HG02840 (cell line): ENCODE results near the gene B3GAT3.
"Not testable (repeated sequence)": the region's sequence is repeated elsewhere in the genome, so short reads cannot be mapped to it uniquely, and the experiment has no call there.

ENCODE experiments used
- ATAC-seq: cut with Tn5 transposase; IDR thresholded peaks from one replicate; pipeline ENCODE4 v1.9.1; 2021; ENCODE audit warnings: mild to moderate bottlenecking, moderate library complexity, moderate number of reproducible peaks; ENCODE audit not compliant: unreplicated experiment, low FRiP score

Gene B3GAT3

GRCh38 chr11:62621567-62622470 lies at the start of gene B3GAT3:
Gene B3GAT3 (minus strand): TSS chr11:62621986. CDS start chr11:62621947, 39 bp downstream.
- peak; percentile 89 for ATAC-seq

DNA sequence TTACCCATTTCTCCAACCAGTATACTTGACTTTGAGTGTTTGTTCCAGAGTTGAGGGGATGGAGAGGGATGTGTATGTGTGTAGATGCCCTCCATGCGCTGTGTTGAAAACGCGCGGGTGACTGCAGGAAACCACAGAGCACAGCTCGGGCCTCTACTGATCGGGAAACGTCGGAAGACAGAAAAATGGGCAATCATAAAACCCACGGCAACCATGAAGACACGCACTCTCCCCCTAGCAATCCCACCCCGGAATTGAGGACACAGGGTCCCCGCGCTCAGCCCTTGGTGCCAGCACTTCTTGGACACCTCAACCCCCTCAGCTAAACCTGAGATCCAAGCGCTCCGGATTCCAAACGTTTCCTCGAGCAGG lies 49.4 kb upstream of the B3GAT3 start:
- no peak for ATAC-seq

DNA sequence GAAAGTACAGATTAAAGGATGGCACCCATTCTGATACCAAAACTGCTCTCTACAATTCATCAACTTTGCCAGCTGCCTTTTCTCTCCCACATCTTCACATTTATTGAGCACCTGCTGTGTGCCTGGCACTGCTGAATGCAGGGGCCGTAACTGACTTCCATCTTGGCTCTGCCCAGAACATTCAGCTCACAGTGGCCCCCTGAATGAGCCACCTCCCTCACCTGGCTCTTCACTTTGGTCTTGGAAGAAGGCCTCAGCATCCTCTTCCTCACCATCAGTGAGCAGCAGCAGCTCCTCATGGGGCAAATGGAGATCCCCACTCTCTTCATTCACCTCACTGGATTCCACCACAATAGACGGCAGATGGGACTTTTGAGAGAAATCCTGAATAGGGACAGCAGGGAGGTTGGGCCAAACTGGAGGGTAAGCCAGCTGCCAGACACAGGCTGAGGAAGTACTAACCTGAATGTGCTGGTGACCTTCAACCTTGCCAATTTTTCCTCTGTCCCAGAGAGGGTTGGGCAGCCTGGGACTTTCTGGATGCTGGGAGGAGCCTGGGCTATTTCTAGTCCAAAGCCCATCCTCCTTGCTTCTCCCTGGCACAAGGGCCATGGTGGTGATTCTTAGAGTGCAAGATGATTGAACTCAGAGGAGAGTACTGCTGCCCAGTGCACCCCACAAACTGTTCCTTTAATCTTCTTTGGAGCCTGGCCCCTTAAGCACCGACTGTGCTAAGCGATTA lies 47.8 kb upstream of the B3GAT3 start:
- no peak for ATAC-seq

DNA sequence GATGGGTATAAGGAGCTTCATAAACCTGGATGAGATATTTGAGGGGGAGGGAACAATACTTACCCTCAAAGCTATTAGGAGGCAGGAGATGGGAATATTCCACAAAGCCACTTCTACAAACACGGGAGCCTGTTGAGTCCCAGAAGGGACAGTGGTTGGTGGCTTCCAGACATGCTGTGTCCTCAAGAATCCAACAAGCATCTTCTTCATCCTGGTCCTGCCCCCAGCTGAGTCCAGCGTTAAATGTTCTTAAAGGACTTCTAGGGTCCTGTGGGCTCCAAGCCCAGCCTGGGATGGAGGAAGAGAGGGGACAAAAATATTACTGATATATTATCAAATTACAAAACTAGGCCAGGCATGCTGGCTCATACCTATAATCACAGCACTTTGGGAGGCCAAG lies 45.7 kb upstream of the B3GAT3 start:
- no peak for ATAC-seq

GRCh38 chr11:62666259-62666926 lies 44.6 kb upstream of the B3GAT3 start:
- ATAC-seq = no peak

GRCh38 chr11:62665599-62666258 lies 43.9 kb upstream of the B3GAT3 start:
- peak; percentile 17 for ATAC-seq

DNA sequence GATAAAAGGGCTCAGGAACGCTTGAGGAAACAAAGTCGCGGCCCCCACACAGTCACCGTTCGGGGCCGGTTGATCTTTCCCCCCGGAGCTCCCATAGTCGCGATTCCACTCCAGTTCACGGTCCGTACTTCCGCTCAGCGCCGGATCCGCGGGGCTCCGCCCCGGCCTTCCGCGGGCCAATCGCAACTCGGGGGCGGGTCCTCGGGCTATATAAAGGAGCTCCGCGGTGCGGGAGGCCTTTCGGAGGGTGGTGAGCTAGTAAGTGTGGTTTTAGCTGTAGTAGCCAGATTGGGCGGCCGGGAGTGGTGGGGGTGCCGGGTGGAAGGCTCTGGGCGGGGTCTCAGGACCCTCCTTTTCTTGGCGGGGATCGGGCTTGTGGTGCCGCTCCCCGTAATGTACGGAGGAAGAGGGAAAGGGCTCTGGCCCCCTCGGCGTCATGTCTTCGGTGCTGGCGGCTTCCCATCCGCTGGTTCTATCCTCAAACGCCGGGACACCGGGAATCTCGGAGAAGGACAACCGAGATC lies 43.4 kb upstream of the B3GAT3 start, which contains the start of the genes C11orf98 and CSKMT:
Gene C11orf98, minus strand, starts transcription at position 136 of the 524 bp plus-strand sequence. Its CDS starts 41 bp downstream, at position 95.
Gene CSKMT, plus strand, starts transcription at position 238 of the 524 bp plus-strand sequence. CDS start 568 bp downstream, outside the sequence.
- ATAC-seq = peak; percentile 80

- no peak for ATAC-seq
Measured at GRCh38 chr11:62664405-62665074, 42.8 kb upstream of the B3GAT3 start.

- no peak for ATAC-seq
Measured at GRCh38 chr11:62656796-62657429, 35.1 kb upstream of the B3GAT3 start.

DNA sequence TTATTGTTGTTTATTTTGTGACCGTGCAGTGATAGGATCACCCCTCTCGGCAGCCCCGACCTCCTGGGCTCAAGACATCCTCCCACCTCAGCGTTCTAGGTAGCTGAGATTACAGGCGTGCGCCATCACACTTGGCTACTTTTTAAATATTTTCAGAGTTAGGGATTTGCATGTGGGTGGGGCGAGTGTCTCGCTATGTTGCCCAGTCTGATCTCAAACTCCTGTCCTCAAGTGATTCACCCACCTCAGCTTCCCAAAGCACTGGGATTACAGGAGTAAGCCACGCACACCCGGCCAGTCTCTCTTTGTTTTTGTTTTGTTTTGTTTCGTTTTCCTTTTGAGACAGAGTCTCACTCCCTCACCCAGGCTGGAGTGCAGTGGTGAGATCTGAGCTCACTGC lies 32.5 kb upstream of the B3GAT3 start:
- ATAC-seq = no peak

- peak; percentile 16 for ATAC-seq
Measured at GRCh38 chr11:62652161-62653006, 30.6 kb upstream of the B3GAT3 start.

DNA sequence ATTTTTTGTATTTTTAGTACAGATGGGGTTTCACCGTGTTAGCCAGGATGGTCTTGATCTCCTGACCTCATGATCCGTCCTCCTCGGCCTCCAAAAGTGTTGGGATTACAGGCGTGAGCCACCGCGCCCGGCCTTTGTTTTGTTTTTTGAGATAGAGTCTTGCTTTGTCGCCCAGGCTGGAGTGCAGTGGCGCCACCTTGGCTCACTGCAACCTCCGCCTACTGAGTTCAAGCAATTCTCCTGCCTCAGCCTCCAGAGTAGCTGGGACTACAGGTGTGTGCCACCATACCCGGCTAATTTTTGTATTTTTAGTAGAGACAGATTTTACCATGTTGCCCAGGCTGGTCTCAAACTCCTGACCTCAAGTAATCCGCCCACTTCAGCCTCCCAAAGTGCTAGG lies 28.5 kb upstream of the B3GAT3 start:
- not testable (repeated sequence) for ATAC-seq

- ATAC-seq = no peak
Measured at GRCh38 chr11:62649486-62649885, 27.7 kb upstream of the B3GAT3 start.

DNA sequence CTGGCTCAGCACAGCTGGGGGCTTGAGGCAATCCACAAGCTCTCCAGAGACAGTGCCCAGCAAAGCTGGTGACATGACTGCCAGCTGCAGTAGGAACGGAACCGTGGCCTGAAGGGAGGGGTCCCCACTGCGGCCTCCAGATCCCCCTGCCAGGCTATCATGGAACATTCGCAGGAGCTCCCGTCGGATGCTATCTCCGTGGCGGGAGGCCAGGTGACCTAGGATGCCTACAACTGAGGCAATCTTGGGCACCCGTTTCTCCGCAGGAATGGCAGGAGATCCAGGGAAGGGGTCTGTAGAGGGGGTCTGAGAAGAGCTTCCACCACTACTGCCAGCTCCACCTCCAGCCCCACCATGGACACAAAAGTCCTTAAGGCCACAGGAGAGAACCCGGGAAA lies 27.2 kb upstream of the B3GAT3 start:
- no peak for ATAC-seq

GRCh38 chr11:62648185-62648966 lies 26.6 kb upstream of the B3GAT3 start:
- no peak for ATAC-seq

DNA sequence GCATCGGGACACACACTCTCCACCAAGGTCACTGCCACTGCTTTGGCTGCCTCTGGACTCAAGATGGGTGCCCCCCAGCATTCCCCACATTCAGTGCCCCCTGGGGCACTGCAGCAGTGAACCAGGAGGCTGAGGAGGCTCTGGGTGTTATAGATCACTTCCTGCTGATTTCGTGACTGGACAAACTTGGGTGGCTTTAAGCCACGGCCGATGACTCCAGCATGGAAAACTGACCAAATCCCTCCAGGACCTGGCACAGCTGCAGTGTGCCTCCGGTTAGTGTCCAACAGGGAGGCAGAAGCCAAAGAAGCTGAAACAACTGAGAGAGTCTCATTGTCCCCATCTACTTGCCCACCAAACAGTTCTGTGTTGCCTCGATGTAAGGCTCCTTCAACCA lies 25.8 kb upstream of the B3GAT3 start:
- ATAC-seq = no peak

GRCh38 chr11:62646825-62647608 lies 25.2 kb upstream of the B3GAT3 start:
- ATAC-seq = no peak
